Vagina (tissue), 2 donors: ENCODE data around the gene EPSTI1. TPM values are rescaled to one million over a fixed set of nuclear protein-coding genes. Genes with fewer than 3 reads are reported as not detected.
"Not testable (repeated sequence)": the region's sequence is repeated elsewhere in the genome, so short reads cannot be mapped to it uniquely, and the experiment has no call there.

Experiments
- DNase-seq, 2 donors: peaks; one replicate each; pipeline ENCODE4 v3.0.0-alpha.2; 2017; ENCODE audit errors: extremely low spot score in 2 of 2
- H3K27ac ChIP-seq: fragments of 200-600 bp; sonication (generic); one replicate; pipeline ENCODE4 v1.5.1; 2019
- H3K27me3 ChIP-seq: fragments of 200-600 bp; sonication (generic); one replicate; pipeline ENCODE4 v1.5.1; 2019
- H3K36me3 ChIP-seq, 2 donors: fragments of 200-600 bp; sonication (generic); one replicate each; pipeline ENCODE4 v1.5.1; 2017 to 2019
- H3K4me1 ChIP-seq: fragments of 200-600 bp; sonication (generic); one replicate; pipeline ENCODE4 v1.5.1; 2019
- H3K4me3 ChIP-seq, 2 donors: fragments of 200-600 bp; sonication (generic); 1 replicate in 1 of 2; 2 replicates in 1 of 2; pipeline ENCODE4 v1.5.1; 2016 to 2019
- H3K9me3 ChIP-seq: fragments of 200-600 bp; sonication (generic); one replicate; pipeline ENCODE4 v1.5.1; 2019
- POLR2A ChIP-seq, 2 donors: fragments of 450-650 bp; IDR thresholded peaks; one replicate each; pipeline ENCODE4 v1.6.1; 2017; ENCODE audit warnings: antibody characterized with exemption in 2 of 2, mild to moderate bottlenecking in 2 of 2, moderate library complexity in 2 of 2
- POLR2AphosphoS5 ChIP-seq, 2 donors: sonication (generic); formaldehyde crosslinking; IDR thresholded peaks; one replicate each; pipeline ENCODE4 v1.9.0; 2017; ENCODE audit warnings: antibody characterized with exemption in 2 of 2, mild to moderate bottlenecking in 2 of 2, low read depth in 1 of 2; ENCODE audit not compliant: insufficient read depth in 1 of 2
- intact Hi-C: fragments of 100-400 bp; cut with DNase I; formaldehyde crosslinking; loops from one replicate; pipeline ENCODE4 v1.15.1; 2023
- total RNA-seq: library from RNA; depleted of rRNA; stranded (reverse); fragments of >200 nt; gene quantifications from one replicate; pipeline ENCODE4 v1.2.3, GENCODE V29; 2016
- TF ChIP-seq, protein P1 (sequence below), 3 experiments: fragments of 450-650 bp in 2 of 3; fragments of 200-600 bp in 1 of 3; sonication (generic) in 1 of 3; IDR thresholded peaks; one replicate each; pipeline ENCODE4 v1.5.1; 2017 to 2019; ENCODE audit warnings: antibody characterized with exemption in 3 of 3, mild to moderate bottlenecking in 2 of 3, moderate library complexity in 2 of 3

The EPSTI1 gene
- total RNA-seq, 1 donor from 2014 or later, result 4.9 TPM

DNA sequence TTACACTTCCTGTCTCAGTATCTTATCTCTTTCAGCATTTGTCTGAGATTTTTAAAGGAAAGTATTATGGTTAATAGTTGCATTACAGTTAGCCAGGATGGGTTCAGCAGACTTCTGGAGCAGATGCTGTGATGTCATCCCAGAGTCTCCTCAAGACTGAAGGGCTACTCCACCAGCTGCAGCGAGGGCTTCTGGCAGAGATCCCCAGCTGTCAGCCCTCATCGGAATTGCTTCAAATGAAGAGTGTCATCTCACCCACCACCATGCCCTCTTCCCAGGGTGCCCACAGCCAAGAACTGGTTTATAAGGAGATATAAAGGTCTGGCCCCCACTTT lies 126.3 kb downstream of the EPSTI1 start:
- Histone ChIP-seq H3K36me3 (no peaks in the 10 kb centered on the region), H3K27ac (no peak overlapping the region), H3K27me3 (no peaks in the 10 kb centered on the region), H3K9me3 (no peaks in the 10 kb centered on the region), H3K4me3 (no peak overlapping the region), H3K4me1 (peaks cover 5% of the 10 kb centered on the region)
- intact Hi-C loops, result no loop called here
- TF ChIP-seq, protein P1, sequence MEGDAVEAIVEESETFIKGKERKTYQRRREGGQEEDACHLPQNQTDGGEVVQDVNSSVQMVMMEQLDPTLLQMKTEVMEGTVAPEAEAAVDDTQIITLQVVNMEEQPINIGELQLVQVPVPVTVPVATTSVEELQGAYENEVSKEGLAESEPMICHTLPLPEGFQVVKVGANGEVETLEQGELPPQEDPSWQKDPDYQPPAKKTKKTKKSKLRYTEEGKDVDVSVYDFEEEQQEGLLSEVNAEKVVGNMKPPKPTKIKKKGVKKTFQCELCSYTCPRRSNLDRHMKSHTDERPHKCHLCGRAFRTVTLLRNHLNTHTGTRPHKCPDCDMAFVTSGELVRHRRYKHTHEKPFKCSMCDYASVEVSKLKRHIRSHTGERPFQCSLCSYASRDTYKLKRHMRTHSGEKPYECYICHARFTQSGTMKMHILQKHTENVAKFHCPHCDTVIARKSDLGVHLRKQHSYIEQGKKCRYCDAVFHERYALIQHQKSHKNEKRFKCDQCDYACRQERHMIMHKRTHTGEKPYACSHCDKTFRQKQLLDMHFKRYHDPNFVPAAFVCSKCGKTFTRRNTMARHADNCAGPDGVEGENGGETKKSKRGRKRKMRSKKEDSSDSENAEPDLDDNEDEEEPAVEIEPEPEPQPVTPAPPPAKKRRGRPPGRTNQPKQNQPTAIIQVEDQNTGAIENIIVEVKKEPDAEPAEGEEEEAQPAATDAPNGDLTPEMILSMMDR (IDR thresholded peaks at IDR 0.05), result no peak
- TF ChIP-seq POLR2A (IDR thresholded peaks at IDR 0.05), result no peak
- TF ChIP-seq POLR2AphosphoS5 (IDR thresholded peaks at IDR 0.05; ENCODE audit: insufficient read depth in 1 of 2, low read depth in 1 of 2), result no peak
- no peak for DNase-seq

DNA sequence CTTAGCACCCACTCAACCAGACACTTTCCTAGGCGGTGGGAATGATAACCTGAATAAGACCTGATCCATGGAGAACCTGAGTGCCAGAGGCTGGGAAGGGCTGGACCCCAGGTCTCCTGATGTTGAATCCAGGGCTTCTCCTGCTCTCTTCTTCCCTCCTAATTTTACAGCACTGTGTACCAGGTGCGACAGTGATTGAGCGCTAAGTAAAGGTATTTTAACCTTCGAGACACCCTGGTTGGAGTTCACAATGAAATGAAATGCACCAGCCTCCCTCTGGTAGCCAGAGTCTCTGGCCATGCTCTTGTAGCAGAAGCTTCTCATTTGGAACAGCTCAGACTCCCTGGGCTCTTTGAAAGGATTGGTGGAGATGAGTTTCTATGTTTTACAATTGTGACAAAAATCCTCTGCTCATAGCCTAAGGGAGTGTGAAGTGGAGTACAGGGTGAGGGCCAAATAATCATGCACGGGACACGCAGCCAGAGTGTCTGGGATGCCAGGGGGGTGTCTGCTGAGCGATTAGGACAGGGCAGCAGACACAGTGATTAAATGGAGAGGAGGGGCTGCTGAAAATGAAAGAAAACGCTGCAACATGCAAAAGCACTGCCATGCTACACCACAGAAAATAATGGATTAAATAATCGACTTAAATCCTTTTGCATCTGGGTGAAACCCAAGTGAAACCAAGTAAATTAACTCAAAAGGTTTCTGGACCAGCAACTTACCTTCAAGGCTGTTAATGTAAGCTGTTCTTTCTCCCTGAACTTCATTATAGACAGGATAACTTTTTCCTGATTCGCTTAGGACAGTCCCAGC lies 126.9 kb downstream of the EPSTI1 start:
- H3K36me3 ChIP-seq, result no peaks in the 10 kb centered on the region
- no peak overlapping the region for H3K27ac ChIP-seq
- DNase-seq, result no peak
- H3K27me3 ChIP-seq, result no peaks in the 10 kb centered on the region
- intact Hi-C loops, result no loop called here
- peaks cover 5% of the 10 kb centered on the region for H3K4me1 ChIP-seq
- H3K4me3 ChIP-seq, result no peak overlapping the region
- TF ChIP-seq, protein P1 (IDR thresholded peaks at IDR 0.05), result no peak
- TF ChIP-seq POLR2AphosphoS5 (IDR thresholded peaks at IDR 0.05; ENCODE audit: insufficient read depth in 1 of 2, low read depth in 1 of 2) (no peak), POLR2A (IDR thresholded peaks at IDR 0.05) (no peak)
- no peaks in the 10 kb centered on the region for H3K9me3 ChIP-seq

DNA sequence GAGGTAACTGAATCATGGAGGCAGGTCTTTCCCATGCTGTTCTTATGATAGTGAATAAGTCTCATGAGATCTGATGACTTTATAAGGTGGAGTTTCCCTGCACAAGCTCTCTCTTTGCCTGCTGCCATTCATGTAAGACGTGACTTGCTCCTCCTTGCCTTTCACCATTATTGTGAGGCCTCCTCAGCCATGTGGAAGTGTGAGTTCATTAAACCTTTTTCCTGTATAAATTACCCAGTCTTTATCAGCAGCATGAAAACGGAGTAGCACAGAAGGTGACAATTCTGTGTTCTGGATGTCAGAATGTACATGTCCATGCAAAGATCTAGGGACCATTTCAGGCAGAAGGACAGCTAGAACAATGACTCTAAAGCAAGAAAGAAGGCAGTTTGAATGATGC lies 129.7 kb downstream of the EPSTI1 start:
- intact Hi-C loops, H3K4me1 ChIP-seq, H3K27ac ChIP-seq, DNase-seq, H3K4me3 ChIP-seq, H3K9me3 ChIP-seq, H3K36me3 ChIP-seq, H3K27me3 ChIP-seq: not testable (repeated sequence)

DNA sequence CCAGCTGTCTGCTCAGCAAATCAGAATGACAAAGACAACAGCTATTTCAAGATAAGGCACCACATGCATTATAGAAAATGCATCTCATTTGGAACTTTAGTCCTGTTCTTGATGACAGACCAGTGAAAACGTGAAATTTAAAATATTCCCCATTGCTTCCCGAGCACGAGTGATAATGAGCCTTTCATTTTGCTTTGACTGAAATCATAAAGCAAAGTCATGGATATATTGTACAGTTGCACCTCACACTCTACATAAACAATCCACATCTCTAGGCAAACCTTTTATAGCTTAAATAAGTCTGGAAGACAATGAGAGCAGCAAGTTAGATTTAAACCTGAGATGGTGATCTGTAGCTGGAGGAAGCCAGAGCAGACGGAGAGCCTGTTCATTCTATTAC lies 131.6 kb downstream of the EPSTI1 start:
- Histone ChIP-seq H3K27me3 (no peaks in the 10 kb centered on the region), H3K4me3 (no peak overlapping the region), H3K4me1 (peaks cover 5% of the 10 kb centered on the region), H3K9me3 (no peaks in the 10 kb centered on the region), H3K27ac (no peak overlapping the region), H3K36me3 (no peaks in the 10 kb centered on the region)
- TF ChIP-seq POLR2AphosphoS5 (IDR thresholded peaks at IDR 0.05; ENCODE audit: insufficient read depth in 1 of 2, low read depth in 1 of 2), result no peak
- TF ChIP-seq POLR2A (IDR thresholded peaks at IDR 0.05), result no peak
- TF ChIP-seq, protein P1 (IDR thresholded peaks at IDR 0.05), result no peak
- DNase-seq, result no peak
- intact Hi-C loops, result no loop called here

DNA sequence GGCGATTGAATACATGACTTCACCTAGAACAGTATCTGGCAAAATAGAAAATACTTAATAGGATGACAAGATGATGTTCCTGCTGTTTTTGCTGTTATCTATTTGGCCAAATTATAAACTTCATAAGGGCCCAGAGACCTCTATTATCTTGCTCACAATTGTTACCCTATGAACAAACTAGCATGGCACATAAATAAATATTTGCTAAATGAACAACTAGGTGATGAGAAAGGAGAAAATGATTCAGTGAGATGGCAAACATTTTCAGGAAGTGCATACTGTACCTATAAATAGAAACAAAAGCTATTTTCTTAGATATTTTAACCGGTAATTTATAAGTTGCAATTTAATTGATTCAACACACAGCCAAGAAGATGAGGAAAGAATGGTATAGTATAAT lies 132.3 kb downstream of the EPSTI1 start:
- no peak overlapping the region for H3K27ac ChIP-seq
- no peaks in the 10 kb centered on the region for H3K9me3 ChIP-seq
- no peak for TF ChIP-seq POLR2A (IDR thresholded peaks at IDR 0.05)
- TF ChIP-seq POLR2AphosphoS5 (IDR thresholded peaks at IDR 0.05; ENCODE audit: insufficient read depth in 1 of 2, low read depth in 1 of 2), result no peak
- TF ChIP-seq, protein P1 (IDR thresholded peaks at IDR 0.05), result no peak
- no peaks in the 10 kb centered on the region for H3K27me3 ChIP-seq
- peaks cover under 1% of the 10 kb centered on the region for H3K4me1 ChIP-seq
- no peaks in the 10 kb centered on the region for H3K36me3 ChIP-seq
- H3K4me3 ChIP-seq, result no peak overlapping the region
- no peak for DNase-seq
- intact Hi-C loops, result no loop called here
